Measurements from ENCODE around the gene STEAP1B.

STEAP1B gene

DNA sequence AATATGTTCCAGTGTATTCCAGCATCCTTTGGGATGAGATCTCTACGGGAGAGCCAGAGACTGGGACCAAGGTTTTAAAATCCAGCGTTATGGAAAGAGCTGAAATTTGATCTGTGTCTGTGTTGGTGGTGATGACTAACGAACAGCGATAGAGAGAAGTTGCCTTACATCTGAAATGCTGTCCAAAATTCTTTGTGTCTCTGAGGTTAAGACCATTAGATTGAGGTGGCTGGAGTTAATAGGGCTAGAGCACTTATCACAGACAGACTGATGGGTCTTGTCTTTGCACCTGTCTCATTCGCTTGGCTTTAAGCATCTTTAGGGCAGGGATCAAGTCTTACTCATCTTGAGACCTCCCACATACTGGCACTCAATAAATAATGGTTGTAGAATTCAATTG is 102.0 kb downstream of the STEAP1B start:
- DNase-seq: peak in 1 of 2 experiments; percentile 22

DNA sequence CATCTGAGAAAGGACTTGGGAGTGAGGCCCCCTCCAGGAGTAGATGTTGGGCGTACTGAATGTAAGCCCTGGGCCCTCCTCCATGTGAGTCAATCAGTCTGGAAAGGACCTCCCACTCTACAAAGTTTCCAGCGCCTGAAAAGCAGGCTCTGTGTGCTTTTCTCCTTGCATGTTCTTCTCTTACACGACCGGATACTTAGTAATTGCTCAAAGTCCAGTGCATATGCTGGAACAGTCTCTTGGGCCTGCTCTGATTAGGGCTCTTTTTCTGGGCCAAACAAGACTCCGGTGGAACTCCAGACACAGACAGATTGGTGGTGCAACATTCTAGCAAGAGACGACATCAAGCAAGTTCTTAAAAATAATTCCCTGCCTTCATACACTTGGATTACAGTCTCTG is 104.8 kb downstream of the STEAP1B start:
- no peak for DNase-seq

DNA sequence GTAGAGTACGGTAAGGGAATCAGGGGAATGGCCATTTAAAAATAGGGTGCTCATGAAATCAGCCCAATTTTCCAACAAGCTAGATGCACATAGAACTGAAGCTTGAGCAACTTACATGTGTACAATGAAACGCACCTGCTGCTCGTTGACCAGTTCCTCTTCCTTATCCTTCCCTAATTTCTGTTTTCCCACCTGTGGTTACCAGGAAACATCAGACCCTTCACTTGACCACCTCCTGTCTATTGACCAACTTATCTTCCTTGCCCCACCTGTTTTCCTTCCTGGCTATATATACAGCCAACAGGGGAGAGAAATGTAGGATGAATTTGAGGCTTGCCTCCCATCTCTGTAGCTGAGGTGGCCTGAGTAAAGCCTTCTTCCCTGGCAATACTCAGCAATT is 105.2 kb downstream of the STEAP1B start:
- DNase-seq: no peak

DNA sequence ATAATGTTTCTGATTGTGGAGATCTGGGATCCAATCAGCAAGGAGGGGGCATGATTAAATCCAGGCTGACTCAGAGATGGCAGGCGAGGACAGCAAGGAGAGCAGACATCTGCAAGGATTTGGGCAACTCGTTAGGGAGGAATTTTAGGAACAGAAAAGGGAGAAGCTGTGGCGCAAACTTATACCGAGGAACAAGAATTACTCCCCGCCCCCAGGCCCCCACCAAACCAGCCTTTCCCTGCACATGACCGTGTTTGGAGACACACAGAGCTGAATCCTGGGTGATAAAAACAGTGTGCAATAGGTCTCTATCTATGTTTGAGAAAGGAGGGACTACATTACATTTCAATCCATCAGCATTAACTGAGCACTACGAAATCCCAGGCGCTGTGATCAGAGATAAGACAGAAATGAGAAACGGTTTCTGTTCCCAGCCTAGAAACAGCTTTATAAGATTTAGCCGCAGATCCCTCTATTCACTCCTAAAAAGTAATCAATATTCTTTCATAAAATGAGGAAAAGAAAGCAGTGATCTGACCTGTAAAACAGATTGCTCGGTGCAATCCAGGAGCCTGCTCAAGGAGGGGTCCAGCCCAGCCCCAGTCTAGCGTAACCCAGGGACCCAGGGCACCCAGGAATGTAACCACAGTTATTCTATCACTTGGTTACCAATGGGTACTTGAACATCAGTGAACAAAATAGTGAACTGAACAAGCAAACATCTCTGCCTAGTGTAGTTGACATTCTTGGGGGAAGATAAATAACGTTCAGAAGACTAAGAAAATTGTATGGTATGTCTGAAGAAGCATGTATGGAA is 105.9 kb downstream of the STEAP1B start:
- no peak for DNase-seq

- DNase-seq: no peak
Measured at GRCh38 chr7:22390516-22390915, 109.5 kb downstream of the STEAP1B start.

GRCh38 chr7:22389892-22390291 is 110.1 kb downstream of the STEAP1B start:
- no peak for DNase-seq

DNA sequence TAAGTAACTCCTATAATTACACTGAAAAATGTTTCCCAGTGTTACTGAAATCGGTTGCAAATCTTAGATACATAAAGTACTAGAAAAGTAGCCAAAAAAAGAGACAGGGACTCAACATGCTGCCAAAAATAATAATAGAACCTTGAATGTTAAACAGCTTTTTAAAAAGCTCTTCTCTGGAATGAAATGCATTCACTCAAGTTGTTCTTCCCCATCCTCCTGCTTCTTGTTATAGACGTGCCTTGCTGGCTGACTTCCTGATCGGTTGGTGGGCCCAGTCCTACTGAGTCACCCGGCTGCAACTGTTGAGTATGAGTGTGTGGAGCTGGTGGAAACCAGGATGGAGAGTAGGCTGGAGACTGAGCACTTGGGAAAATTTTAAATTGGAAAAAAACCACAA is 112.4 kb downstream of the STEAP1B start:
- DNase-seq: no peak

- no peak for DNase-seq
Measured at GRCh38 chr7:22386865-22387264, 113.1 kb downstream of the STEAP1B start.

GRCh38 chr7:22386206-22386858 is 113.7 kb downstream of the STEAP1B start:
- DNase-seq: no peak

GRCh38 chr7:22385326-22385725 is 114.7 kb downstream of the STEAP1B start:
- no peak for DNase-seq

GRCh38 chr7:22380333-22380732 is 119.7 kb downstream of the STEAP1B start:
- no peak for DNase-seq

- peak; percentile 96 to 97 for DNase-seq
Measured at GRCh38 chr7:22378199-22378980, 121.6 kb downstream of the STEAP1B start.

GRCh38 chr7:22377703-22378102 is 122.3 kb downstream of the STEAP1B start:
- peak in 1 of 2 experiments; percentile 45 for DNase-seq

DNA sequence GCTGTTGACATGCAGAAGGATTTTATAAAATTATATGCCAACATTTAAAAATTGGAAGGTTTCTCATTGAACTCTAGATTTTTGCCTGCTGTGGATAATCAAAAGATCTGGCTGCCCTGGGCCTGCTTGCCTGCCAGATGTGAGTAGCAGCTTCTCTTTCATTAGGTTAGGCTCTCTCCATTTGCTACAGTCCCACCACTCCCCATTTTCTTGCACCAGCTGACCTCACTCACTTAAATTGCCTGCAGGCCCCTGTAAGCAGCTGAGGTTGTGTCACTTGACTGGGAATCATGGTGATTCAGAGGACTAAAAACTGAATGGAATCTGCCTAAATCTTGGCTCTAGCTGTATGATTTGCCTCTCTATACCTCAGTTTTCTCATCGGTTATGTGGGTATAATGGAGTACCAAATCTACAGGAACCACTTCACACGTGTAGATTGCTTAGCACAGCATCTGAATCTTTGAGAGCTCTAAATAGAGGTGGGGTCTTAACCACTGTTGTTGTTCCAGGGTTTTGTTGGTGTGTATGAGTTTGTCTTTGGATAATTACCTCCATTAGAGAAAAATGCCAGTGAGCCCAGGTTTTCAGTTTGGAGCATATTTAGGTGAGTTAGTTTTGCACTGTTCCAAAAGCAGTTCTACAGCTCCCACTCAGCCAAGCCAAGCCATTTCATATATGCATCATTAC is 124.5 kb downstream of the STEAP1B start:
- no peak for DNase-seq

GRCh38 chr7:22373911-22374310 is 126.1 kb downstream of the STEAP1B start:
- no peak for DNase-seq

GRCh38 chr7:22373388-22373787 is 126.6 kb downstream of the STEAP1B start:
- DNase-seq: no peak

- DNase-seq: peak; percentile 76 to 83
Measured at GRCh38 chr7:22372863-22373262, 127.1 kb downstream of the STEAP1B start.

GRCh38 chr7:22371878-22372277 is 128.1 kb downstream of the STEAP1B start:
- DNase-seq: no peak

Measured in NCI-H526 (cell line).